HFF-Myc (cell line): ENCODE measurements around the gene DMD.

Source experiments
- DNase-seq: peaks from one replicate; pipeline ENCODE4 v3.0.0-alpha.2; 2011; ENCODE audit warnings: low read depth; ENCODE audit errors: extremely low read depth
- H3K4me3 ChIP-seq: replicated peaks from 2 replicates; pipeline ENCODE4 v1.5.1; 2011; ENCODE audit warnings: low read depth, mild to moderate bottlenecking, control low read depth, low read length
- TF ChIP-seq, protein P1 (sequence below): IDR thresholded peaks from 2 replicates; pipeline ENCODE4 v1.5.1; 2012; ENCODE audit warnings: mild to moderate bottlenecking, low read depth, low read length, control low read depth; ENCODE audit errors: missing control alignments

DMD gene

DNA sequence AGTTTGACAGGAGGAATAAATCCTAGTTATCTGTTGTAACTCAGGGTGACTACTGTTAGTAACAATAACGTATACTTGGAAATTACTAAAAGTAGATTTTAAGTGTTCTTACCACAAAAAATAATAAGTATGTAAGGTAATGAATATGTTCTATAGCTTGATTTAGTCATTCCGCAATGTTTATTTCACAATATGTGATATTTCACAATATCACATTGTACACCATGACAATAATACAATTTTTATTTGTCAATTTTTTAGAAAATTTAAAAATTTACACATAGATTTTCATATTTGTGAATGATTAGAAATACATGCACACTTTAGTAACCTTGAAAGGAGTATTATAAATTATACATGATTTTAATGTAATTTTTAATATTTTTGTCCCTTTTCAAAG is 1326.8 kb downstream of the DMD start:
- H3K4me3 ChIP-seq: no peak overlapping the region
- DNase-seq: no peak
- TF ChIP-seq, protein P1, sequence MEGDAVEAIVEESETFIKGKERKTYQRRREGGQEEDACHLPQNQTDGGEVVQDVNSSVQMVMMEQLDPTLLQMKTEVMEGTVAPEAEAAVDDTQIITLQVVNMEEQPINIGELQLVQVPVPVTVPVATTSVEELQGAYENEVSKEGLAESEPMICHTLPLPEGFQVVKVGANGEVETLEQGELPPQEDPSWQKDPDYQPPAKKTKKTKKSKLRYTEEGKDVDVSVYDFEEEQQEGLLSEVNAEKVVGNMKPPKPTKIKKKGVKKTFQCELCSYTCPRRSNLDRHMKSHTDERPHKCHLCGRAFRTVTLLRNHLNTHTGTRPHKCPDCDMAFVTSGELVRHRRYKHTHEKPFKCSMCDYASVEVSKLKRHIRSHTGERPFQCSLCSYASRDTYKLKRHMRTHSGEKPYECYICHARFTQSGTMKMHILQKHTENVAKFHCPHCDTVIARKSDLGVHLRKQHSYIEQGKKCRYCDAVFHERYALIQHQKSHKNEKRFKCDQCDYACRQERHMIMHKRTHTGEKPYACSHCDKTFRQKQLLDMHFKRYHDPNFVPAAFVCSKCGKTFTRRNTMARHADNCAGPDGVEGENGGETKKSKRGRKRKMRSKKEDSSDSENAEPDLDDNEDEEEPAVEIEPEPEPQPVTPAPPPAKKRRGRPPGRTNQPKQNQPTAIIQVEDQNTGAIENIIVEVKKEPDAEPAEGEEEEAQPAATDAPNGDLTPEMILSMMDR: no peak

DNA sequence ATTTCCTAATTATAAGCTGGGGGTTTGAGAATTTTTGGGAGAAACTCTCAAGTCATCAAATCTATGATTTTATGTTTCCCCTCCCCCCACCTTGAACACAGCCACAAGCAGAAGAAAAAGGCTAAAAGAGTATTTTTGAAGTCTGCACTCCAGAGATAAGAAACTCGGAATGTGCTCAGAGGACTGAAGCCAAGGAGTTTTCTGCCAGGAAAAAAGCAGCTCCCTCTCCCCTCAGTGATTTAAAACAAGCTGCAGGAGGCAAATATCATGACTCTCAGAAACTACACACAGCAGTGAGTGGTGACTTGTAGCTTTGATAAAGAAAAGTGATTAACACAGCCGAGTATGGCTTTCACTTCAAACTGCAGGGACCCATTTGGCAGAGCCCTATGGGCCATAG is 1339.3 kb downstream of the DMD start:
- DNase-seq: no peak
- TF ChIP-seq, protein P1: no peak

DNA sequence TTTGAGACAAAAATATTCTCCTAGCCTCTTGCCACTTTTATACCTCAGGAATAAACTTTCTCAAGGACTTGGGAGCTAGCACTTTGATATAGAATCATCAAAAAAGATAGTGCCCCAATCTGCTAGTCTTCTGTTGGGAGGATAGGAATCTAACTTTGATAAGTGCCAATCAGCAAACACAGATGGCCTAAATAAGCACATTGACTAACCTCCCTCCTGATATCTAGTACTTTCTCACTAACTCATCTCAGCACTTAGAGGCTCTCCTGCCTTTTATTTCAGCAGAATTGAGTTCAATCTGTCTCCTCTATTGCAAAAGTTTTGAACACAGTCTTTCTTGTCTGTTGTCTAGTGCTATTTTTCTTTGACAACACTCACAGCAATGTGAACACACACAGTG is 1341.1 kb downstream of the DMD start:
- H3K4me3 ChIP-seq: no peak overlapping the region
- no peak for DNase-seq
- TF ChIP-seq, protein P1: no peak

More for the DNA sequence above, 1339.3 kb downstream of the DMD start:
- H3K4me3 ChIP-seq: no peak overlapping the region

- no peak for DNase-seq
- H3K4me3 ChIP-seq: no peak overlapping the region
- TF ChIP-seq, protein P1: no peak
These were observed 1350.7 kb downstream of the DMD start for GRCh38 chrX:31860686-31861085.

- TF ChIP-seq, protein P1: no peak
- DNase-seq: no peak
- H3K4me3 ChIP-seq: no peak overlapping the region
These were observed 1352.4 kb downstream of the DMD start for GRCh38 chrX:31858915-31859314.

DNA sequence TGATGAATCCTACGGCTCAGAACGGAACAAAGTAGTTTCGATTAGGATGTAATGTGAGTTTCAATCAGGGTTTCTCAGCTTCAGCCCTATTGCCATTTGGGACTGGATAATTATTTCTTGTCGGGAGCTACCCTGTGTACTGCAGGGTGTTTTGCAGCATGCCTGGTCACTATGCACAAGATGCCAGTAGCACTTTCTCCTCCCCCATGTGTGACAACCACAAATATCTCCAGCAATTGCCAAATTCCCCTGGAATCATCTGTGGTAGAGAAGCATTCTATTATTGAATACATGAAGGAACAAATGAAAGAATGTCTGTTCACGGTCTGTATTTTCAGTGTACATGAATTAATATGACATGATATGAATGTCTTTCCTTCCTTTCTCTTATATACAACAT is 1356.6 kb downstream of the DMD start:
- no peak for DNase-seq
- TF ChIP-seq, protein P1: no peak
- H3K4me3 ChIP-seq: no peak overlapping the region

DNA sequence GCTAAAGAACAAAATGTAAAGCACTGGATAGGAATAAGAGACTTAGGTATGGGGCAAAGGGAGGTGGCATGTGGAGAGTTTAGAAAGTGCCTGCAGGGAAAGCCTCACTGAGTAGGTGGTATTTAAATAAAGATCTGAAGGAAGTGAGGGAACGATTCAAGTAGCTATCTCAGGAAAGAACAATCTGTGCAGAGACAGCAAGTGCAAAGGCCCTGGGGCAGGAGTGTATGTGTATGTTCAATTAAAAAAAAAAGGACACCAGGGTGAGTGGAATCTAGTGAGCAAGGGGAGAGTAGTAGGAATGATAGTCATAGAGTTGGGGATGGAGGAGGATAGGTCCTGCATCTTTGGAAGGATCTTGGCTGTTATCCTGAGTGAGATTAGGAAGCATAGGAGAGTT is 1359.6 kb downstream of the DMD start:
- no peak for DNase-seq
- no peak overlapping the region for H3K4me3 ChIP-seq
- TF ChIP-seq, protein P1: no peak
